ENCODE measurements around the gene KCNH1.

Gene KCNH1

DNA sequence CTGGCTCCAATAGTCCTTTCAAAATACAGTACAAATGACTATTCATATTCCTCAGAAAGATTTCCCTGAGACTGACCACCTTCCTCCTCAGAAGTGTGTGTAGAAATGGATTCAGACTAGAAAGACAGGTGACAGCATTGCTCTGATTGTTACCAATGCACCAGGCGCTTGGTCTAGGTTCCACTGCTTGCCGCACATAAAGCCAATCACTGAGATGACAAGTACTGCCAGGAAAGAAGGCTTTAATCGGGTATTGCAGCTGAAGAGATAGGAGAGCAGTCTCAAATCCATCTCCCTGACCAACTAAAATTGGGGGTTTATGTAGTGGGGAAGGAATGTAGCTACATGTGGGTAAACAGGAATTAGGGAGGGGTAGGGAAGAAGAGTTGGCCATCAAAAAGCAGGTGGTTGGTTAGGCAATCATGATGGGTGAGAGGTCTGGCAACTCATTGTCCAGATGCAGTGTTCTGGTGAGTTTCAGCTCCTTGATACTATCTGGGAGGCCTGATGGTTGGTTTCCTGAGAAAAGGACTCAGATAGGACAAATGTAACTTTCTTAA is 98.0 kb downstream of the KCNH1 start (continued):
- TF ChIP-seq, protein P1, sequence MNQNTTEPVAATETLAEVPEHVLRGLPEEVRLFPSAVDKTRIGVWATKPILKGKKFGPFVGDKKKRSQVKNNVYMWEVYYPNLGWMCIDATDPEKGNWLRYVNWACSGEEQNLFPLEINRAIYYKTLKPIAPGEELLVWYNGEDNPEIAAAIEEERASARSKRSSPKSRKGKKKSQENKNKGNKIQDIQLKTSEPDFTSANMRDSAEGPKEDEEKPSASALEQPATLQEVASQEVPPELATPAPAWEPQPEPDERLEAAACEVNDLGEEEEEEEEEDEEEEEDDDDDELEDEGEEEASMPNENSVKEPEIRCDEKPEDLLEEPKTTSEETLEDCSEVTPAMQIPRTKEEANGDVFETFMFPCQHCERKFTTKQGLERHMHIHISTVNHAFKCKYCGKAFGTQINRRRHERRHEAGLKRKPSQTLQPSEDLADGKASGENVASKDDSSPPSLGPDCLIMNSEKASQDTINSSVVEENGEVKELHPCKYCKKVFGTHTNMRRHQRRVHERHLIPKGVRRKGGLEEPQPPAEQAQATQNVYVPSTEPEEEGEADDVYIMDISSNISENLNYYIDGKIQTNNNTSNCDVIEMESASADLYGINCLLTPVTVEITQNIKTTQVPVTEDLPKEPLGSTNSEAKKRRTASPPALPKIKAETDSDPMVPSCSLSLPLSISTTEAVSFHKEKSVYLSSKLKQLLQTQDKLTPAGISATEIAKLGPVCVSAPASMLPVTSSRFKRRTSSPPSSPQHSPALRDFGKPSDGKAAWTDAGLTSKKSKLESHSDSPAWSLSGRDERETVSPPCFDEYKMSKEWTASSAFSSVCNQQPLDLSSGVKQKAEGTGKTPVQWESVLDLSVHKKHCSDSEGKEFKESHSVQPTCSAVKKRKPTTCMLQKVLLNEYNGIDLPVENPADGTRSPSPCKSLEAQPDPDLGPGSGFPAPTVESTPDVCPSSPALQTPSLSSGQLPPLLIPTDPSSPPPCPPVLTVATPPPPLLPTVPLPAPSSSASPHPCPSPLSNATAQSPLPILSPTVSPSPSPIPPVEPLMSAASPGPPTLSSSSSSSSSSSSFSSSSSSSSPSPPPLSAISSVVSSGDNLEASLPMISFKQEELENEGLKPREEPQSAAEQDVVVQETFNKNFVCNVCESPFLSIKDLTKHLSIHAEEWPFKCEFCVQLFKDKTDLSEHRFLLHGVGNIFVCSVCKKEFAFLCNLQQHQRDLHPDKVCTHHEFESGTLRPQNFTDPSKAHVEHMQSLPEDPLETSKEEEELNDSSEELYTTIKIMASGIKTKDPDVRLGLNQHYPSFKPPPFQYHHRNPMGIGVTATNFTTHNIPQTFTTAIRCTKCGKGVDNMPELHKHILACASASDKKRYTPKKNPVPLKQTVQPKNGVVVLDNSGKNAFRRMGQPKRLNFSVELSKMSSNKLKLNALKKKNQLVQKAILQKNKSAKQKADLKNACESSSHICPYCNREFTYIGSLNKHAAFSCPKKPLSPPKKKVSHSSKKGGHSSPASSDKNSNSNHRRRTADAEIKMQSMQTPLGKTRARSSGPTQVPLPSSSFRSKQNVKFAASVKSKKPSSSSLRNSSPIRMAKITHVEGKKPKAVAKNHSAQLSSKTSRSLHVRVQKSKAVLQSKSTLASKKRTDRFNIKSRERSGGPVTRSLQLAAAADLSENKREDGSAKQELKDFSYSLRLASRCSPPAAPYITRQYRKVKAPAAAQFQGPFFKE (tag by site-specific recombination; IDR thresholded peaks at IDR 0.05; ENCODE audit: borderline replicate concordance), result no peak
- TF ChIP-seq SCRT2 (tag by site-specific recombination; IDR thresholded peaks at IDR 0.05) (no peak), ZNF274 (IDR thresholded peaks at IDR 0.05; ENCODE audit: low read length) (no peak), ZNF274 (tag by site-specific recombination; IDR thresholded peaks at IDR 0.05; ENCODE audit: borderline replicate concordance) (no peak), SP3 (tag by site-specific recombination; IDR thresholded peaks at IDR 0.05) (no peak)

DNA sequence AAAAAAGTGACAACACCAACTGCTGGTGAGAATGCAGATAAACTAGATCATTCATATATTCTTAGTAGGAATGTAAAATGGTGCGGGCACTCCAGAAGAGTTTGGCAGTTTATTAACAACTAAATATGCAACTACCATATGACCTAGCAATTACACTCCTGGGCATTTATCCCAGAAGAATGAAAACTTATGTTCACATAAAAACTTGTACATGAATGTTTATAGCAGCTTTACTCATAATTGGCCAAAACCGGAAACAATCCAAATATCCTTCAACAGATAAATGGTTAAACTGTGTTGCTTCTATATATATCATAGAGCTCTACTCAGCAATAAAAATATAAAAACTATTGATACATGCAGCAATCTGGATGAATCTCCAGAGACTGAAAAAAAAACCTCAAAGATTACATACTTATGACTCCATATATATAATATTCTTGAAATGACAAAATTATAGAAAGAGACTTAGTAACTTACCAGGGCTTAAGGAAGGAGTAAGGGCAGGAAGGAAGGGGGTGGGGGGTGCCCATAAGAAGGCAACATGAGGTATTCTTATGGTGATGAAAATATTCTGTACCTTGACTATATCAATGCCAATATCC is 99.9 kb downstream of the KCNH1 start:
- no peak for TF ChIP-seq ZBTB17 (tag by site-specific recombination; IDR thresholded peaks at IDR 0.05)
- no peak for TF ChIP-seq ZBTB21 (tag by site-specific recombination; IDR thresholded peaks at IDR 0.05)
- no peak for TF ChIP-seq ZNF248 (tag by site-specific recombination; IDR thresholded peaks at IDR 0.05)
- no peak for TF ChIP-seq ZNF600 (tag by site-specific recombination; IDR thresholded peaks at IDR 0.05)
- TF ChIP-seq ZSCAN30 (tag by site-specific recombination; IDR thresholded peaks at IDR 0.05), result no peak
- TF ChIP-seq EGR2 (tag by site-specific recombination; IDR thresholded peaks at IDR 0.05; ENCODE audit: low read depth), result no peak
- no peaks in the 10 kb centered on the region for H3K9me3 ChIP-seq (ENCODE audit: control insufficient read depth, insufficient read depth, low read depth, low read length)
- H3K36me3 ChIP-seq (ENCODE audit: control insufficient read depth in 2 of 2, insufficient read depth in 1 of 2, low read length in 2 of 2), result no peaks in the 10 kb centered on the region
- ChIA-PET CTCF (no interaction called here), POLR2A (no interaction called here)
- no peak overlapping the region for H3K4me3 ChIP-seq (ENCODE audit: low read depth, low read length)
- no peak overlapping the region for H3K27ac ChIP-seq (ENCODE audit: extremely low read depth, low read depth, low read length)
- no peaks in the 10 kb centered on the region for H3K4me1 ChIP-seq (ENCODE audit: control insufficient read depth, insufficient read depth, low read length)

DNA sequence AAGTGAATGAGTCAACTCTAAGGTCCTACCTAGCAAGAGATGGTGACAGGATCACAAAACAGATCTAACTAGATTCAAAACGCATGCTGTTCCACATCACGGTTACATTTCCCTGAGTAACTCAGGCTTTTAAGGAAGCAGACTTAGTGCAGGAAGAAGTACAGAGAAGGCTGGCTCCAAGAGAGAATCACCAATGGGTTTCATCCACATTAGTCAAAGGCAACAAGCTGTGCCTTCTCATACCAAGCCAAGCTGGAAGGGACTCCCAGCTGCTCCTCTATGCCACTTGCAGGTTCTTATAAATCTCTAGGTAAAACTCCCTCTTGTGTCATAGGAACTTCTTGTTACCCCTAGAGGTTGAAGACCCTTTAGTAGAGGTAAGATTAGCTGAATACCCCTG is 109.0 kb downstream of the KCNH1 start:
- CTCF ChIA-PET, result interaction anchor here (0.8 kb wide), 1 partner anchor 16 kb away, joined by 3 read pairs; no protein-coding TSS in a partner anchor
- no peaks in the 10 kb centered on the region for H3K36me3 ChIP-seq (ENCODE audit: control insufficient read depth in 2 of 2, insufficient read depth in 1 of 2, low read length in 2 of 2)
- no peak overlapping the region for H3K4me3 ChIP-seq (ENCODE audit: low read depth, low read length)
- TF ChIP-seq ZNF10 (tag by site-specific recombination; IDR thresholded peaks at IDR 0.05) (no peak), ZNF792 (tag by site-specific recombination; IDR thresholded peaks at IDR 0.05) (no peak), ZNF510 (tag by site-specific recombination; IDR thresholded peaks at IDR 0.05; ENCODE audit: insufficient replicate concordance) (no peak), ZNF221 (tag by site-specific recombination; IDR thresholded peaks at IDR 0.05; ENCODE audit: borderline replicate concordance) (no peak), ZFHX2 (tag by site-specific recombination; conservative IDR thresholded peaks at IDR 0.05) (no peak), WT1 (tag by site-specific recombination; IDR thresholded peaks at IDR 0.05) (no peak), ZNF560 (tag by site-specific recombination; IDR thresholded peaks at IDR 0.05; ENCODE audit: borderline replicate concordance) (no peak)
- TF ChIP-seq, protein P2, sequence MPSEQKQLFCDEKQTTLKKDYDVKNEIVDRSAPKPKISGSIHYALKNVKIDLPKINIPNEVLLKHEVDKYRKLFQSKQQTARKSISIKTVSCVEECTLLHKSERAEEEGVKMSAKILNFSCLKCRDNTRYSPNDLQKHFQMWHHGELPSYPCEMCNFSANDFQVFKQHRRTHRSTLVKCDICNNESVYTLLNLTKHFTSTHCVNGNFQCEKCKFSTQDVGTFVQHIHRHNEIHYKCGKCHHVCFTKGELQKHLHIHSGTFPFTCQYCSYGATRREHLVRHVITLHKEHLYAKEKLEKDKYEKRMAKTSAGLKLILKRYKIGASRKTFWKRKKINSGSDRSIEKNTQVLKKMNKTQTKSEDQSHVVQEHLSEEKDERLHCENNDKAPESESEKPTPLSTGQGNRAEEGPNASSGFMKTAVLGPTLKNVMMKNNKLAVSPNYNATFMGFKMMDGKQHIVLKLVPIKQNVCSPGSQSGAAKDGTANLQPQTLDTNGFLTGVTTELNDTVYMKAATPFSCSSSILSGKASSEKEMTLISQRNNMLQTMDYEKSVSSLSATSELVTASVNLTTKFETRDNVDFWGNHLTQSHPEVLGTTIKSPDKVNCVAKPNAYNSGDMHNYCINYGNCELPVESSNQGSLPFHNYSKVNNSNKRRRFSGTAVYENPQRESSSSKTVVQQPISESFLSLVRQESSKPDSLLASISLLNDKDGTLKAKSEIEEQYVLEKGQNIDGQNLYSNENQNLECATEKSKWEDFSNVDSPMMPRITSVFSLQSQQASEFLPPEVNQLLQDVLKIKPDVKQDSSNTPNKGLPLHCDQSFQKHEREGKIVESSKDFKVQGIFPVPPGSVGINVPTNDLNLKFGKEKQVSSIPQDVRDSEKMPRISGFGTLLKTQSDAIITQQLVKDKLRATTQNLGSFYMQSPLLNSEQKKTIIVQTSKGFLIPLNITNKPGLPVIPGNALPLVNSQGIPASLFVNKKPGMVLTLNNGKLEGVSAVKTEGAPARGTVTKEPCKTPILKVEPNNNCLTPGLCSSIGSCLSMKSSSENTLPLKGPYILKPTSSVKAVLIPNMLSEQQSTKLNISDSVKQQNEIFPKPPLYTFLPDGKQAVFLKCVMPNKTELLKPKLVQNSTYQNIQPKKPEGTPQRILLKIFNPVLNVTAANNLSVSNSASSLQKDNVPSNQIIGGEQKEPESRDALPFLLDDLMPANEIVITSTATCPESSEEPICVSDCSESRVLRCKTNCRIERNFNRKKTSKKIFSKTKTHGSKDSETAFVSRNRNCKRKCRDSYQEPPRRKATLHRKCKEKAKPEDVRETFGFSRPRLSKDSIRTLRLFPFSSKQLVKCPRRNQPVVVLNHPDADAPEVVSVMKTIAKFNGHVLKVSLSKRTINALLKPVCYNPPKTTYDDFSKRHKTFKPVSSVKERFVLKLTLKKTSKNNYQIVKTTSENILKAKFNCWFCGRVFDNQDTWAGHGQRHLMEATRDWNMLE (tag by site-specific recombination; conservative IDR thresholded peaks at IDR 0.05; ENCODE audit: low read depth), result no peak
- TF ChIP-seq, protein P3, sequence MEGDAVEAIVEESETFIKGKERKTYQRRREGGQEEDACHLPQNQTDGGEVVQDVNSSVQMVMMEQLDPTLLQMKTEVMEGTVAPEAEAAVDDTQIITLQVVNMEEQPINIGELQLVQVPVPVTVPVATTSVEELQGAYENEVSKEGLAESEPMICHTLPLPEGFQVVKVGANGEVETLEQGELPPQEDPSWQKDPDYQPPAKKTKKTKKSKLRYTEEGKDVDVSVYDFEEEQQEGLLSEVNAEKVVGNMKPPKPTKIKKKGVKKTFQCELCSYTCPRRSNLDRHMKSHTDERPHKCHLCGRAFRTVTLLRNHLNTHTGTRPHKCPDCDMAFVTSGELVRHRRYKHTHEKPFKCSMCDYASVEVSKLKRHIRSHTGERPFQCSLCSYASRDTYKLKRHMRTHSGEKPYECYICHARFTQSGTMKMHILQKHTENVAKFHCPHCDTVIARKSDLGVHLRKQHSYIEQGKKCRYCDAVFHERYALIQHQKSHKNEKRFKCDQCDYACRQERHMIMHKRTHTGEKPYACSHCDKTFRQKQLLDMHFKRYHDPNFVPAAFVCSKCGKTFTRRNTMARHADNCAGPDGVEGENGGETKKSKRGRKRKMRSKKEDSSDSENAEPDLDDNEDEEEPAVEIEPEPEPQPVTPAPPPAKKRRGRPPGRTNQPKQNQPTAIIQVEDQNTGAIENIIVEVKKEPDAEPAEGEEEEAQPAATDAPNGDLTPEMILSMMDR (tag by site-specific recombination; IDR thresholded peaks at IDR 0.05), result no peak
- no peaks in the 10 kb centered on the region for H3K4me1 ChIP-seq (ENCODE audit: control insufficient read depth, insufficient read depth, low read length)
- no peak overlapping the region for H3K27ac ChIP-seq (ENCODE audit: extremely low read depth, low read depth, low read length)
- no peaks in the 10 kb centered on the region for H3K9me3 ChIP-seq (ENCODE audit: control insufficient read depth, insufficient read depth, low read depth, low read length)
- POLR2A ChIA-PET, result no interaction called here

Measured in HEK293 (cell line).